SKM-1 (cell line): ENCODE data around the gene SLTM.
"Not testable (repeated sequence)": the region's sequence is repeated elsewhere in the genome, so short reads cannot be mapped to it uniquely, and the experiment has no call there.

Experiments used
- DNase-seq: peaks from one replicate; lab custom pipeline; 2025; ENCODE audit not compliant: unreplicated experiment; lab: John Stamatoyannopoulos, UW

SLTM gene

DNA sequence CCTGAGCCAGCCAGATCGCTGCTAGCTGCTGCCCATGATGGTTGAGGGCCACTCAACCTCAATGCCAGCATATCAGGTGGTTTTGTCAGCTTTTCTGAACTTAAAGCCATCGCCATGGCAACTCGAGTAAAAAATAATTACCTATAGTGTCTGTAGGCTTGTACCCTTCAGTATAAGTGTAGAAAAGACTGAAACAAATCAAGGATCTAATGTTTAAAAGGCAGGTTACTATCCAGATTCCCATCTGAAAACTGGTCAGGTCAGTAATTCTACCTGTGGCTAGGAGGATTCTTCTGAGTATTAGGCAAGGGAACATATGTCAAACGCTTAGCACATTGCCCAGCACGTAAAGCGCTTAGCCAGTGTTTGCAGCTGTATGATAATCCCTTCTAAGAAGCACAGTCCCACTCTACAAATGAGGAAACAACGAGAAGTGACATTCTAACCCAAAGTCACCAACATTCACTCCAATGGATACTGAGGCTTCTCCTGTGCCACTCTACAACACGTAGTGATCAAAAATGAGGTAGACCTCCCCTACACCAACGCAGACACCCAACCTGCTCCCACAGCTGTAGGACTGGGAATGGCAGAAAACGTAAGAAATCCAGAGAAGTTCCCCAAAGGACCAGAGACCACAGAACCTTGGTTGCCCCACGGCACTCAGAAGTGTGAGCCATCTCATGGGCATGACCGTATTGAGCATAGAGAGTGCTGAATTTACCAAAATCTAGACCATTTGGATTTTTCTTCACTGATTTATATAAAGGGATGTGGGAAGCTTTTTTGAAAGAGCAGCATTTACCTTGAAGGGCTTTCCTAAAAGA, 55.3 kb downstream of the SLTM start:
- DNase-seq, result no peak

DNA sequence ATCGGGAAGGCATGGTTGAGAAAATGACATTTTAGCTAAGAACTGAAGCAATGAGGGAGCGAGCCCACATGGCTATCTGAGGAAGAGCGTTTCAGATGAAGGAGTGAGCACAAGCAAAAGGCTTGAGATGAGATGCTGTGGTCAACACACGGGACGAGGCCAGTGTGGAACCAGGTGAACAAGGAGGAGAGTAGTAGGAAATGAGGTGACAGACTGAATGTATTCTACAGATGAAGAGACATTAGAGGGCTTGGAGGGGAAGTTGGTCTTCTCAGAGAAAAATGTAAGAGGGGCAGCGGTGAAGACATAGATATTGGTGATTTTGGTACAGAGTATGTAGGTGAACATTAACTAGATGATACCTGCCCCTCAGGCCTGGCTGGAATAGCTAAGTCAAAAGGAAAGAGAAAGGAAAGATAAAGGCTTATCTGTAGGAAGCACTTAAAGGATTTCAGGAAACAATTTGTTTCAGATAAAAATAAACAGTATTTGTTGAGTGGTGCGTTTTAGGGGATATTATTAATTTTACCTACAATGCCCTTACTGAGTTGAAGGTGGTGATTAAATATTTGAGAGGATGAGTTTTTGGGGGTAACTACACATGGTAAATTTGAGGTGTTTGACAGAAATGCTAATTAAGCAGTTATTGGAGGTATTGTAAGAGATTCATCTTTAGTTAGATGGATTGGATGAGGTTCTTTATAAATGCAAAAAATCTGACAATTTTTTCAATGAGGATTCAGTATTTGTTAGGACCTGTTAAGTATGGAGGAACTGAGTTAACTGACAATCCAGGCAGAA, 57.0 kb downstream of the SLTM start:
- no peak for DNase-seq

DNA sequence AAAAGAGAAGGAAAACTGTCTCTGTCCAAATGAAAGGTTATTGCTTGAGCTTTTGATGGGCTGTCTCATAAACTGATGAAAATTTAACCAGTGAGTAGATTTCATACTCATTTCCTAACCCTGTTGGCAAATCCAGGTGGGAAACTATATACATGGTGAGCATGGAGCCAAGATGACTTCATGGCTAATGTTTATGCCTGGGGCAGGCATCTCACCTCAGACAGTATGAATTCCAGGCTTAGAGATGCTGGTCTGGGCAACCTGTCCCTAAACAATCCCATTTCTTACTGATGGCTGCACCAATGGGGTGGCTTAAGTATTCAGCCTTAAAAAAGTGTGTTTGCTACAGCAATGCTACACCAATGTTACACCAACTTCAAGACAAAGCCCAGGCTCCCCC, 58.1 kb downstream of the SLTM start:
- no peak for DNase-seq

DNA sequence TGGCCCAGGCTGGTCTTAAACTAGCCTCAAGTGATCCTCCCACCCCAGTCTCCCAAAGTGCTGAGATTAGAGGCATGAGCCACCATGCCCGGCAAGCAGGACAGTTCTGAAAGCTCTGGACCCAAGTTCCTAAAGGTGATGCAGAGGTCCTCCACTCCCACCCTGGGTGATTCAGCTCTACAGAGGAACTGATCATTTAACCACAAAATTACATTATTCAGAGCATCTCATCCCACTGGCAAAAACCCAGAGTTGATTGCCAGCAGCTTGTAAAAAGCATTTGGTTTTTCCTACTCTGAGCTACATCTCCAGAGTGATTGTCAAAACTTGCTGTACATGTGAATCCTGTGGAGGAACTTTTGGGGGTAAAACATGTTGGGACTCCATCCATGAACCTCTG, 60.2 kb downstream of the SLTM start:
- DNase-seq, result no peak

DNA sequence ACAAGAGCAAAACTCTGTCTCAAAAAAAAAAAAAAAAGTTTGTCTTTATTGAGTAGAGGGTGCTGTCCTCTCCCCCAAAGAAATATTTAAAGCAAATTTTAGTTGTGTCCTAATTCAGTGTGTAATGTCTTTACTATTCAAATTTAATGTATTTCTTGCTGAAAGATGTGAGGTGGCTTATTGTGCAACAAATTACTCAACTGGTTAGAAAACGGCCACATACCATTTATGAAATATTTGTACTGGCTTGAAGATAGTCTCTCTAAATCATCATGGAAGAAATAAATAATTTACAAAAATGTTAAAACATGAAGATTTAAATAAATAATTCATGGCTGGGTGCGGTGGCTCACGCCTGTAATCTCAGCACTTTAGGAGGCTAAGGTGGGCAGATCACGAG, 63.0 kb downstream of the SLTM start:
- no peak for DNase-seq

DNA sequence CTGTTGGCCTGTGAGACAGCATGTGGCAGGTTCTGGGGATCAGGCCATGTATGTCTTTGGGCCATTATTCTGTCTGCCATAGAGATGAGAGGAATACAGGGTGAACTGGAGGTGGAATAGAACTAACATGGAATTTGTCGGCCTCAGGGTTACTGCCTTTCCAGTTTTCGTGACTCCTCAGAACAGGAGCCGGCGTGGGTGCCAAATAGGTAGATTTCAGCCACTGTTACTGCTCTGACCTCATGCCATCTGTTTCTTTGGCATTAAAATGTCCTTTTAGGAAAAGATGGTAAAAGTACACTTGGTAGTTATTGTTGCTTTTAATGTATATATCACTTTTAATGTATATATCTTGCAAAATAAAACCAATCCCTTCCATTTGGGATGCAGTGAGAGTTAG, 65.6 kb downstream of the SLTM start:
- DNase-seq, result no peak

DNA sequence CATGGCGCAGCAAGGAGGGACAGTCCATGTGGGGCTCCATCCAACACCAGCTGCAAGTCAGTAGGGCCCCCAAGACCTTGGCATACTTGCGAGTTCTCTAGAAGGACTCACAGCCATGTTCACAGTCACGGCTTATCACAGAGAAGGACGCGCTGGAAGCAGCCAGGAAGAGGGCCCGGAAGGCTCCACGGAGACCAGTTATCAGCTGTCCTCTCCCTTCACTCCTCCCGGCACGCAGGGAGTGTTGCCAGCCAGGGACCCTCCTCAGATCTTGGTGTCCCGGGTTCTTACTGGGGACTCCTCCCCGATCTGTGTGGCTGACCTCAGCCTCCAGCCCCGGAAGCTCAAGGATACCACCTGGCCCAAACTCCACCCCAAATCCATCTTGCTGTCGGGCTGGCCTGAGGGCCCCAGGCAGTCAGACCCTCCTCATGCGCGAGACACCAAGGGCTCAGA, 68.0 kb downstream of the SLTM start:
- DNase-seq, result no peak

DNA sequence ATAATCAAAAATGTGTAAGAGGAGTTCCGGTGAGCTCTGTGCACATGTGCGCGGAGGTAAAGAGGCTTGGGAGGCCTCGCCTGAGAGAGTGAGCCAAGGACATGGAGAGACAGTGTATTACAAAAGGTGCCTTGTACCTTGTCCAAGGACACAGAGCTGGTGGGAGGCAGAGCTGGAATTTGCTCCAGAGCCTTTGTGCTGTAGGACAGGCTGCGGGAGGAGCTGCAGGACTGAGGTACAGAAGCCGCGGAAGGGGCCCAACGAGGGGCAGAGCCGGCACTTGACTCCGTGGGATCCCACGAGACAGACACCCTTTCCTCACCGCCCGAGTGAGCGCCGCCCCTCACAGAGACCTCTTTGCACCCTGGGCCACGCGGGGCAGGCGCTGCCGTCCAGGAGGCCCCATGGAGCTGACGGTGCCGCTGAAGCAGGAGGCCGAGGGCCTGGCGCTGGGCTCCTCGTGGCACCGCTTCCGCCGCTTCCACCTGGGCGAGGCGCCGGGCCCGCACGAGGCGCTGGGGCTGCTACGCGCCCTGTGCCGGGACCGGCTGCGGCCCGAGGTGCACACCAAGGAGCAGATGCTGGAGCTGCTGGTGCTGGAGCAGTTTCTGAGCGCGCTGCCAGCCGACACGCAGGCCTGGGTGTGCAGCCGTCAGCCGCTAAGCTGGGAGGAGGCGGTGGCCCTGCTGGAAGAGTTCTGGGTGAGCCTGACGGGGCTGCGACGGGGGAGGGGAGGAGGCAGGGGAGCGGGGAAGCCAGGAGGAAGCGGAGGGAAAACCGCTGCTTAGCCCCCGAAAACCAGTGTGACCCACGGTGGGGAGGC, 68.7 kb downstream of the SLTM start:
- no peak for DNase-seq

DNA sequence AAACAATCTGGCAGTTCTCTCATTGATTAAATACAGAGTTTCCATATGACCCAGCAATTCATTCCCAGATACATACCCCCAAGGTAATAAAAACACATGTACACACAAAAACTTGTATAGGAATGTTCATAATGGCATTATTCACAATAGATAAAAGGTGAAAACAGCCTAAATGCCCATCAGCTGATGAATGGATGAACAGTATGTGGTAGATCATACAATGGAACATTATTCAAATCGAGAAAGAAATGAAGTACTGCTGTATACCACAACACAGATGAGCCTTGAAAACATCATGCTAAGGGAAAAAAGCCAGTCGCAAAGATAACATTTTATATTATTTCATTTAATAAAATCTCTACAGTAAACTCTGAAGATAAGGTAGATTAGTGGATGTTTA, 71.2 kb downstream of the SLTM start:
- DNase-seq, result no peak

DNA sequence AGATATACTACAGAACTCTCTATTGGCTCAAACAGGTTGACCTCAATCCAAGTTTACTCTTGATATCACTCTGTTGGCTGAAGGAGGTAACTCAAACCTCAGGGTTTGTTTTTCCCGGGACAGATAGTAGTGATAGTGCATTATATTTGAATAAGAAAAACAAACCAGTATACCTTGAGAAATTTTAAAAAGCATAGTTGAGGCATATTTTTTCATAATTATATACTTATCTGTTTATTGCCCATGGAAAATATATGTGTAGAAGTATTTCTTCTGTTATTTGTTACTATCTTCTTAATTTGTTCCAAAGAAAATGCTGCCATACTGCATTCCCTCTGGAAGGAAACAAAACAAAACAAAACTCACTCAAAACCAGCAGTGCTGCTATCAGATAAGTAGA, 76.9 kb downstream of the SLTM start:
- not testable (repeated sequence) for DNase-seq

DNA sequence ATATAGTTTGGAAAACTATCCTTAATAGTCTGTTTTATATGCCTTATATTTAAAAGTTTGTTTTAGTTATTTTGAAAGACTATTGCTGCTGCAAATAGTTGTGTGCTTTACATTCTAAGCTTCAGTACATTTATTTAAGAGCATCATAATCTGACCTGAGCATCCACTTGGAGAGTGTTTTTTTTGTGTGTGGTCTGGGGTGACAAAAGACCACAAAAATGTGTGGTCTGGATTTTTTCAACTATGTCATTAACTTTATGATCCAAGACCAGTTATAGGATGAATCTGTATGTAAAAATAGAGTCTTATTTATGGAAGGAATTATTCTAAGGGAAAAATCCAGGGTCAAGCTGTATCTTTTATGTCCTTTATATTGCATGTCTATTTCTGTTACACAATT, 77.4 kb downstream of the SLTM start:
- no peak for DNase-seq

DNA sequence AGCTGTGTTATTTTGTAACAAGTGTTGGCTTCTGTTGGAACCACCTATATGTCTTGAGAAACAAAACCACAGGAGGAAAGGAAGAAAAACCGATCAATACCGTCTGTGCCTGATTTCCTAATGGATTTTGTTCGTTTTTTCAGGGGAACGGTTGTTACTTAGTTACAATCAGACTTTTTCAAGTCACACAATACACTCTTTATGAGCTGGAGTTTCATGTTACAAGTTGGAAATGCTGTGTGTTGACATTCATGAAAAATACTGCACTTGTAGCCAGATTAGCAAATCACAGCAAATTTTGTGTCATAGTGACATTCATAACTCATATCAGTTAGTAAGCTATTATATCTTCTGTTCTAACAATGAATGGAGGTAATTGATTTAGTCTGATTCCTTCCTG, 78.9 kb downstream of the SLTM start:
- no peak for DNase-seq

DNA sequence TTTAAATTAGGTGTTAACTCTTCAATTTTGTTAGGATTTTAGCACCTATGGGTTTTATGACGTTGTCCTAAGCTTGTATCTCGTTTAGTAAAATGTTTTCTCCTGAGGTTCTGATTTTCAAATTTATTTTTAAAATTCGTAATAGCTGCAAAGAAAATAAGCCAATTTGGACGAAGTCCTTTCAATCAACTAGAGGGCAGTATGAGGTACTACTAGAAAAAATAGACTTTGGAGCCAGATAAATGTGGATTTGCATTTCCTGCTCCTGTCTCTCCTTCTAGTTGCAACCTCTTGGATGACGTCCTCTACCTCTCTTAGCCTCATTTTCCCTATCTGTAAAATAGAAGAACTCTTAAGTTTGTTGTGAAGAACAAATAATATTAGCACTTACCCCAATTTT, 81.1 kb downstream of the SLTM start:
- no peak for DNase-seq

DNA sequence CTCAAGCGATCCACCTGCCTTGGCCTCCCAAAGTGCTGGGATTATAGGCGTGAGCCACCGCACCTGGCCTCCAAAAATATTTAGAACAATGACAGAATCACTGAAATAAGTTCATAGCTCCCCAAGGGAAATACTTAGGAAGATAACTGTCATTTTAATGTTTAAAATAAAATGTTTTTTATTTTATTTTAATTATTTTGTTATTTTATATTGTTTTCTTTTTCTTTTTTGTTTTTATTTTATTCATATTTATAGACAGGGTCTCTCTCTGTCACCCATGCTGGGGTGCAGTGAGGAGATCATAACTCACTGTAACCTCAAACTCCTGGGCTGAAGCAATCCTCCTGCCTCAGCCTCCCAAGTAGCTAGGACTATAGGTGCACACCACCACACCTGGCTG, 82.3 kb downstream of the SLTM start:
- DNase-seq, result not testable (repeated sequence)

DNA sequence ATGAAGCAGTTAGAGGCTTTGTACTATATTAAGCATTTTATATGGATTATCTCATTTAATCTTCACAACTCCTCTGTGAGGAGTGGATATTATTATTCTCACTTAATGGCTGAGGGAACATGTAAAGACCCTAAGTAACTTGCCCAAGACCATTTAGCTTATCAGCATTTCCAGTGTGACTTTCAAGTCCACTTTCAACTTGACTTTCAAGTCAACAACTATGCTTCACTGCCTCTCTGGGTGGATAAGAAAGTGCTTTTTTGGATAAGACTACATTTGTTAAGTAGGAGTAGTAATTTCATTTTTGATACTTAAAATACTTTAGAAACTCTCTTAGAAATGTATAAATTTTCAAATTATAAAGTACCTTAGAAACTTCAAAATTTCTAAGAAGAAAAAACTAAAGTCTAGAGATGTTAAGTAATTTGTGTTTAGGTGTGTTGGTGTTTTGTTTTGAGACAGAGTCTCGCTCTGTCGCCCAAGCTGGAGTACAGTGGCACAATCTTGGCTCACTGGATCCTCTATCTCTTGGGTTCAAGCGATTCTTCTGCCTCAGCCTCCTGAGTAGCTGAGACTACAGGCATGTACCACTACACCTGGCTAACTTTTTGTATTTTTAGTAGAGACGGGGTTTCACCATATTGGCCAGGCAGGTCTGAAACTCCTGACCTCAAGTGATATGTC, 90.6 kb downstream of the SLTM start:
- no peak for DNase-seq

DNA sequence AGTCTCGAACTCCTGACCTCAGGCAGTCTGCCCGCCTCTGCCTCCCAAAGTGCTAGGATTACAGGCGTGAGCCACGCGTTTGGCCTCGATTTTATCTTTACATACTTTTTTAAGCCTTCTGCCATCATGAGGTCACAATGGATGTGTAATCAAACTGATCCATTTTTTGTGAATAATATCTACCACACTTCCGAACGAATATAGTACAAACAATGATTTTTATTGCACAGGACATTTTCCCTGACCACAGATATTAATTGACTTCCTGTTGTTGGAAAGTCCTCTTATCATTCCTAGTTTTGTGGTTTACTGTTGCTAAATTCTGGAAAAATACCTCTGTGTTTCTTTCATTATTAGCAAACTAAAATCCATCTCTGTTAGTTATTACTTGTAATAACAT, 93.4 kb downstream of the SLTM start:
- no peak for DNase-seq

DNA sequence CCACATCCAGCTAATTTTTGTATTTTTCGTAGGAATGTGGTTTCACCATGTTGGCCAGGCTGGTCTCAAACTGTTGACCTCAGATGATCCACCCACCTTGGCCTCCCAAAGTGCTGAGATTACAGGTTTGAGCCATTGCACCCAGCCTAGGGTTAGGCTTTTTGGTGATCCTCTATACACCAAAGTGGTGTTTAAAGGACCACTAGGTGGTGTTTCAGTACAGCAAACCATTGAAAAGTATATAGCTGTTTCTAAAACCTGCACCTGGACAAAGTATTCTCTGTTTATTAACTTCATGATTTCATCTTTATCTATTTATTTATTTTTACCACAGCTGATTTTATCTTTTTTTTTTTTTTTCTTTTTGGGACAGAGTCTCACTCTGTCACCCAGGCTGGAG, 94.0 kb downstream of the SLTM start:
- no peak for DNase-seq

DNA sequence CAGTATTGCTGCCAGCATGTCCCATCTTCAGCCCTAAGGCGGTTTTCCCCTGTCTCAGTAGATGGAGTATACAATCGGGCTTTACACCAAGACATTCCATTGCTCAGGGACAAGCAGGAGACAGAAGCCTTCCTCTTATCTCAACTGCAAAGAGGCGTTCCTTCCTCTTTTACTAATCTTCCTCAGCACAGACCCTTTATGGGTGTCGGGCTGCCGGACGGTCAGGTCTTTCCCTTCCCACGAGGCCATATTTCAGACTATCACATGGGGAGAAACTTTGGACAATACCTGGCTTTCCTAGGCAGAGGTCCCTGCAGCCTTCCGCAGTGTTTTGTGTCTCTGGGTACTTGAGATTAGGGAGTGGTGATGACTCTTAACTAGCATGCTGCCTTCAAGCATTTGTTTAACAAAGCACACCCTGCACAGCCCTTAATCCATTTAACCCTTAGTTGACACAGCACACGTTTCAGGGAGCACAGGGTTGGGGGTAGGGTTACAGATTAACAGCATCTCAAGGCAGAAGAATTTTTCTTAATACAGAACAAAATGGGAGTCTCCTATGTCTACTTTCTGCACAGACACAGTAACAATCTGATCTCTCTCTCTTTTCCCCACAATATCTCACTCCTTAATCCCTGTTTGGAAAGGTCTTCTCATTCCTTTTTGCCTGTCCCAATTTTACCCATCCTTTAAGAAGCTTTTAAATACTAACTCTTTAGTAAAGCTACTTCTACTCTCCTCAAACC, 99.6 kb downstream of the SLTM start:
- not testable (repeated sequence) for DNase-seq

DNA sequence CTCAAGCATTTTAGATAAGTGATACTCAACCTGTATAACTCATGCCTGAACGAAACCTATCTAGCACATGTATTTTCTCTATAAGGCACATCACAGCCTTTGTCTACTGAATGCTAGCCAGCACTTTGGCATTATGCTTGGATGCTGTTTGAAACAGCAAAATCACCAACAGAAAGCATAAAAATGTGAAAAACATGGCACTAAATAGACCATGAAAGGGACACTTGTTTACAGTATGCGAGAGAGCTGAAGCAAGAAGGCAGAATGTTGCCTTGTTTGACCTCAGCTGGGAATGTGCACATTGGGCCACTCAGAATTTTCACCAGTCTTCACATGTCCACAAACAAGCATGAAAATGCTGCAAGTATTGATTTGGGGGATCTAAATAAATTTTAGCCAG, 102.9 kb downstream of the SLTM start:
- no peak for DNase-seq
